ENCODE data around the gene TTLL9.

Gene TTLL9

GRCh38 chr20:31990641-31991338, 120.4 kb downstream of the TTLL9 start:
- no peak overlapping the region for H2AFZ ChIP-seq
- no peak for TF ChIP-seq CTCF (IDR thresholded peaks at IDR 0.05)
- H3K4me2 ChIP-seq (ENCODE audit: low read length): no peak overlapping the region
- H3K79me2 ChIP-seq: peaks cover 14% of the 10 kb centered on the region
- H3K9ac ChIP-seq: no peak overlapping the region
- H3K27ac ChIP-seq: no peak overlapping the region
- no peaks in the 10 kb centered on the region for H3K9me3 ChIP-seq (ENCODE audit: control insufficient read depth, low read length)
- H3K4me3 ChIP-seq (ENCODE audit: low read depth, low read length): no peak overlapping the region
- H3K4me1 ChIP-seq: no peaks in the 10 kb centered on the region
- H3K27me3 ChIP-seq (ENCODE audit: control insufficient read depth, insufficient read depth, low read length): no peaks in the 10 kb centered on the region
- H3K36me3 ChIP-seq (ENCODE audit: control insufficient read depth, insufficient read depth, low read length): no peaks in the 10 kb centered on the region

GRCh38 chr20:31991339-31991705, 120.9 kb downstream of the TTLL9 start:
- Histone ChIP-seq H3K9ac (no peak overlapping the region), H3K9me3 (ENCODE audit: control insufficient read depth, low read length) (no peaks in the 10 kb centered on the region), H3K4me3 (ENCODE audit: low read depth, low read length) (no peak overlapping the region)

GRCh38 chr20:31992086-31992485, 121.7 kb downstream of the TTLL9 start:
- H3K27me3 ChIP-seq (ENCODE audit: control insufficient read depth, insufficient read depth, low read length): no peaks in the 10 kb centered on the region
- H3K36me3 ChIP-seq (ENCODE audit: control insufficient read depth, insufficient read depth, low read length): no peaks in the 10 kb centered on the region

More at GRCh38 chr20:31991339-31991705, 120.9 kb downstream of the TTLL9 start:
- no peaks in the 10 kb centered on the region for H3K27me3 ChIP-seq (ENCODE audit: control insufficient read depth, insufficient read depth, low read length)
- TF ChIP-seq CTCF (IDR thresholded peaks at IDR 0.05): no peak
- no peaks in the 10 kb centered on the region for H3K4me1 ChIP-seq
- H3K4me2 ChIP-seq (ENCODE audit: low read length): no peak overlapping the region
- H3K27ac ChIP-seq: no peak overlapping the region
- no peaks in the 10 kb centered on the region for H3K36me3 ChIP-seq (ENCODE audit: control insufficient read depth, insufficient read depth, low read length)
- no peak overlapping the region for H2AFZ ChIP-seq
- peaks cover 14% of the 10 kb centered on the region for H3K79me2 ChIP-seq

More at GRCh38 chr20:31992086-31992485, 121.7 kb downstream of the TTLL9 start:
- Histone ChIP-seq H3K4me1 (no peaks in the 10 kb centered on the region), H3K9me3 (ENCODE audit: control insufficient read depth, low read length) (no peaks in the 10 kb centered on the region), H2AFZ (no peak overlapping the region), H3K79me2 (peaks cover 10% of the 10 kb centered on the region), H3K4me3 (ENCODE audit: low read depth, low read length) (no peak overlapping the region), H3K4me2 (ENCODE audit: low read length) (no peak overlapping the region), H3K27ac (no peak overlapping the region), H3K9ac (no peak overlapping the region)
- TF ChIP-seq CTCF (IDR thresholded peaks at IDR 0.05): no peak
